Adrenal gland (tissue), 12 donors: ENCODE results near the gene PFKP. TPM values are rescaled to one million over a fixed set of nuclear protein-coding genes. Genes with fewer than 3 reads are reported as not detected.
A peak's percentile ranks its signal among the peaks of the same experiment; 100 is the strongest.

Source experiments
- DNase-seq, 7 donors: peaks; one replicate each; pipeline ENCODE4 v3.0.0-alpha.2; 2019 to 2020
- H3K27ac ChIP-seq, 5 donors: fragments of 200-600 bp; sonication (generic) in 4 of 5; 1 replicate in 3 of 5; 2 replicates in 2 of 5; pipeline versions ENCODE4 v1.5.1 to v1.8.0; 2016 to 2020; ENCODE audit warnings: mild to moderate bottlenecking in 1 of 5
- H3K27me3 ChIP-seq: fragments of 200-600 bp; 2 replicates; pipeline ENCODE4 v1.8.0; 2021
- H3K36me3 ChIP-seq, 2 donors: fragments of 200-600 bp; replicated peaks in 1 of 2; 1 replicate in 1 of 2; 2 replicates in 1 of 2; pipeline versions ENCODE4 v1.5.1 to v1.8.0; 2018 to 2022
- H3K4me1 ChIP-seq, 2 donors: fragments of 200-600 bp; replicated peaks in 1 of 2; 1 replicate in 1 of 2; 2 replicates in 1 of 2; pipeline versions ENCODE4 v1.5.1 to v1.8.0; 2018 to 2021
- H3K4me3 ChIP-seq, 4 donors: fragments of 200-600 bp; sonication (generic) in 3 of 4; one replicate each; pipeline ENCODE4 v1.5.1; 2016 to 2018
- H3K9me3 ChIP-seq, 3 donors: fragments of 200-600 bp; sonication (generic) in 1 of 3; replicated peaks in 1 of 3; 1 replicate in 2 of 3; 2 replicates in 1 of 3; pipeline versions ENCODE4 v1.5.1 to v1.8.0; 2016 to 2021
- POLR2A ChIP-seq, 2 donors: fragments of 450-650 bp; IDR thresholded peaks; one replicate each; pipeline ENCODE4 v1.6.1; 2017; ENCODE audit warnings: antibody characterized with exemption in 2 of 2, mild to moderate bottlenecking in 2 of 2, moderate library complexity in 1 of 2
- WGBS, 4 donors: extraction: QIAGEN DNeasy Blood & Tissue Kit in 2 of 4; methylation state at CpG; one replicate each; pipeline versions ENCODE4 v1.1.5 to v1.1.7; 2013 to 2017; 5-methylcytosine and 5-hydroxymethylcytosine counted together
- intact Hi-C, 2 donors: fragments of 100-400 bp; cut with DNase I; formaldehyde crosslinking; loops; one replicate each; pipeline versions ENCODE4 v1.14.1 to v1.15.0; 2022 to 2023
- polyA plus RNA-seq, 3 donors: library from polyadenylated mRNA; stranded (reverse); fragments of 200-250 nt in 2 of 3; fragments of 350-450 nt in 1 of 3; fragmentation: Illumina TruSeq in 1 of 3; extraction: RNeasy Lipid Tissue Mini Kit (QIAGEN cat#74804) in 1 of 3; gene quantifications; one replicate each; pipeline ENCODE4 v1.2.3, GENCODE V29; 2013 to 2014
- total RNA-seq, 9 donors: library from RNA; depleted of rRNA in 4 of 9; stranded (reverse); fragments of >200 nt in 4 of 9; fragments of 120-200 nt in 1 of 9; fragmentation: NEBNext Ultra II Directional in 1 of 9; extraction: Animal tissue kit (Norgen Biotek cat#: 25700) in 1 of 9; gene quantifications; one replicate each; pipeline versions ENCODE4 v1.1.0 to v1.2.4, GENCODE V29; 2013 to 2023
- TF ChIP-seq, protein P1 (sequence below), 6 experiments: fragments of 450-650 bp in 4 of 6; fragments of 200-600 bp in 2 of 6; sonication (generic) in 1 of 6; IDR thresholded peaks; 1 replicate in 5 of 6; 2 replicates in 1 of 6; pipeline versions ENCODE4 v1.5.1 to v1.8.0; 2016 to 2021; ENCODE audit warnings: antibody characterized with exemption in 6 of 6, mild to moderate bottlenecking in 2 of 6, moderate library complexity in 1 of 6
- donor health status: healthy with polysubstance abuse.
- donor health status: Bipolar disorder and iron deficiency.
- donor health status: DM: yes; HTN: yes; CAD: no.
- donor health status: DM: no; HTN: no; CAD: no.
- donor health status: DM: no; HTN: no; CAD: no.
- donor health status: DM: yes; HTN: yes; CAD: no.

PFKP gene
- total and polyA plus RNA-seq, 12 donors: 4.6 to 46.6 (median 16.4) TPM

DNA sequence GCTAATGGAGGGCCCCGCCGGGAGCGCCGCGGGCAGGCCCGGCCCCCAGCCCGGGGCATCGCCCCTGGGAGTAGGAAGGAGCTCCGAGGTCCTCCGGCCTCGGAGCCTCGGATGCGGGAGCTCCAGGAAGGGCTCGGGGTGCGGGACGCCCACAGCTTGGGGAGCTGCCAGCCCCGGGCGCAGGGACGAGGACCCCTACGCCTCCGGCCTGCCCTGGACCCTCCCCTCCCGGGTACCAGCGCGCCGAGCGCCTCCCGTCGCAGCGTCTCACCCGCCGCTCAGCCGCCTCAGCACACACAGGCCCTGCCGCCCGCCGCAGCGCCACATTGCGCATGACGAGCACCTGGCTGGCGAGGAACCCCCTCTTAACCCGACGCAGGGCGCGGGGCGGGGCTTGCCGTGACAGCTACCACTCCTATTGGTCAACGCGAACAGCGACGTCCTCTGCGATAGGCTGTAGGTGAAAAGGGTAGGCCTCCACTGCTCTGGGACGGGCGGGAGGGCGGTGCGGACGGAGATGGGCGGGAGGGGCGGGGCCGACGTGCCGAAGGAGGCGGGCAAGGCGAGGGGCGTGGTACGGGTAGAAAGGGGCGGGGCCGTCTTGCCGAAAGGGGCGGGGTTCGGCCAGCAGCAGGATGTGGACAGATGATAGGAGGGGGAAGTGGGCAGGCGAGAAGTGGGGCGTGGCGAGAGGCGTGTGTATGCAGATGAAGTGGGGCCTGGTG lies 105.3 kb downstream of the PFKP start, which contains the start of gene PITRM1:
TSS of gene PITRM1 (minus strand) at position 337 of the 725 bp plus-strand sequence. CDS start at position 327, 10 bp downstream.
- Histone ChIP-seq H3K27ac (peak within 1 kb of the TSS; percentile 64 to 94 (median 91)), H3K27me3 (no peaks in the 10 kb centered on the region), H3K4me1 (peaks cover 10 to 32% of the 10 kb centered on the region in 2 donors), H3K36me3 (peaks cover 0 to 12% of the 10 kb centered on the region in 2 donors), H3K9me3 (no peaks in the 10 kb centered on the region), H3K4me3 (peak within 1 kb of the TSS; percentile 62 to 90 (median 86))
- intact Hi-C loops: loop anchor here in 1 of 2 donors (10.0 kb wide), 1 partner anchor 238 kb away; no protein-coding TSS in a partner anchor
- DNase-seq: peak; percentile 99 to 100 (median 99)
- WGBS, 4 donors: 0 to 2% (median 1%) methylated on average over 9 to 73 of the region's 73 CpGs
- TF ChIP-seq, protein P1, sequence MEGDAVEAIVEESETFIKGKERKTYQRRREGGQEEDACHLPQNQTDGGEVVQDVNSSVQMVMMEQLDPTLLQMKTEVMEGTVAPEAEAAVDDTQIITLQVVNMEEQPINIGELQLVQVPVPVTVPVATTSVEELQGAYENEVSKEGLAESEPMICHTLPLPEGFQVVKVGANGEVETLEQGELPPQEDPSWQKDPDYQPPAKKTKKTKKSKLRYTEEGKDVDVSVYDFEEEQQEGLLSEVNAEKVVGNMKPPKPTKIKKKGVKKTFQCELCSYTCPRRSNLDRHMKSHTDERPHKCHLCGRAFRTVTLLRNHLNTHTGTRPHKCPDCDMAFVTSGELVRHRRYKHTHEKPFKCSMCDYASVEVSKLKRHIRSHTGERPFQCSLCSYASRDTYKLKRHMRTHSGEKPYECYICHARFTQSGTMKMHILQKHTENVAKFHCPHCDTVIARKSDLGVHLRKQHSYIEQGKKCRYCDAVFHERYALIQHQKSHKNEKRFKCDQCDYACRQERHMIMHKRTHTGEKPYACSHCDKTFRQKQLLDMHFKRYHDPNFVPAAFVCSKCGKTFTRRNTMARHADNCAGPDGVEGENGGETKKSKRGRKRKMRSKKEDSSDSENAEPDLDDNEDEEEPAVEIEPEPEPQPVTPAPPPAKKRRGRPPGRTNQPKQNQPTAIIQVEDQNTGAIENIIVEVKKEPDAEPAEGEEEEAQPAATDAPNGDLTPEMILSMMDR (IDR thresholded peaks at IDR 0.05): no peak
- TF ChIP-seq POLR2A (IDR thresholded peaks at IDR 0.05): peak; percentile 97 to 99

DNA sequence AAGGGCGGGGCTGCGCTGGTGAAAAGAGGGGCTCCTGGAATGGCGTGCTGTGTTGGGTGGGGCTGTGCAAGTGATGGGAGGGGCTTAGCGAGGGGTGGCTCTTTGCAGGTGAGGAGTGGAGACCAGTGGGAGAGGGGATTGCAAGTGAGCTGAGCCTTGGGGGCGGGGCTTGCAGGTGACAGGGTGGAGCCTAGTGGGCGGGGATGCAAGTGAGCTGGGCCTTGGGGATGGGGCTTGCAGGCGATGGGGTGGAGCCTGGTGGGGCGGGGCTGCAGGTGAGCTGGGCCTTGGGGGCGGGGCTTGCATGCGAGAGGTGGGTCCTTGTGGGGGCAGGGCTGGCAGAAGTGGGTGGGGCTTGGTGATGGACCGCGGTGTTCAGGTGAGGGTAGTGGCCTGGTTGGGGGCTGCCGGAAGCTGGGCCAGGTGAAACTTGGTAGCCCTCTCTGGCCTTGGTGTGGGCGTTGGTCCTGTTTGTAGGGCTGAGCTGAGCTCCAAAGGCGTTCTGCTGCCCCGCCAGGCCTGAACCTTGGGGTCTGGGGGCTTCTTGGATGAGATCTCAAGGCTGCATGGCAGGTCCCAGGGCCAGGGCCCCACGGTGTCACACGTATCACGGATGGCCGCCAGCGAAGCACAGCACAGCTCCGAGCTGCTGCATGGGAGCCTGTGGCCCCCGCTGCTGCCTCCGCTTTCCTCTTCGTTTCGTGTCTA lies 106.0 kb downstream of the PFKP start:
- TF ChIP-seq, protein P1 (IDR thresholded peaks at IDR 0.05): no peak
- TF ChIP-seq POLR2A (IDR thresholded peaks at IDR 0.05): no peak
- Histone ChIP-seq H3K27ac (peak overlapping the region in 1 of 5 donors; percentile 13), H3K9me3 (no peaks in the 10 kb centered on the region), H3K4me1 (peaks cover 10 to 27% of the 10 kb centered on the region in 2 donors), H3K4me3 (peak overlapping the region in 1 of 4 donors; percentile 40), H3K27me3 (no peaks in the 10 kb centered on the region), H3K36me3 (peaks cover 0 to 10% of the 10 kb centered on the region in 2 donors)
- intact Hi-C loops: loop anchor here in 1 of 2 donors (10.0 kb wide), 1 partner anchor 239 kb away; no protein-coding TSS in a partner anchor
- 4 to 42% (median 38%) methylated on average over 7 to 26 of the region's 26 CpGs for WGBS, 4 donors
- peak in 1 of 7 donors; percentile 43 for DNase-seq

- Histone ChIP-seq H3K27ac (no peak overlapping the region), H3K4me3 (no peak overlapping the region), H3K27me3 (no peaks in the 10 kb centered on the region), H3K9me3 (no peaks in the 10 kb centered on the region), H3K36me3 (no peaks in the 10 kb centered on the region), H3K4me1 (no peaks in the 10 kb centered on the region)
- intact Hi-C loops: loop anchor here in 1 of 2 donors (10.0 kb wide), 1 partner anchor 243 kb away; no protein-coding TSS in a partner anchor
- WGBS, 4 donors: 76 to 84% (median 78%) methylated on average over 5 of the region's 5 CpGs
- TF ChIP-seq, protein P1 (IDR thresholded peaks at IDR 0.05): no peak
- DNase-seq: no peak
Measured at GRCh38 chr10:3178042-3178441, 110.7 kb downstream of the PFKP start.

DNA sequence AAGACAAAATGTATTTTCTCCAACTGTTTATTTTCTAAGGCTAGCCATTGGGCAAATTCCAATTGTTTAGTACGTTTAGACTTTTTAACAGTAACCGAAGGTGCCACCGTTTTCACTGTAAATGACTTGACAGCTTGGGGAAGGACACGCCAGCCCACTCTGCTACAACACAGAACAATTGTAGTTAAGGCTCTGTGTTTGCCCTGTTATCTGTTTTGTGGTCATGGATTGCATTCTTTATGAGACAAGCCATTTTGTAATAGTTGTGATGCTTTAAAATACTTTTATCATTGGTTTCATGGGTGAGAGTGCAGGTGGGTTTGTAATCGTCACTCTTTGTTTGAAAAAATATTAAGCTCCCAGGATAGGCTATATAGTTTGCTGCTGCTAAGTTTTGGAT lies 111.8 kb downstream of the PFKP start:
- intact Hi-C loops: loop anchor here in 1 of 2 donors (10.0 kb wide), 1 partner anchor 244 kb away; no protein-coding TSS in a partner anchor
- Histone ChIP-seq H3K27ac (no peak overlapping the region), H3K4me1 (no peaks in the 10 kb centered on the region), H3K36me3 (no peaks in the 10 kb centered on the region), H3K9me3 (no peaks in the 10 kb centered on the region), H3K4me3 (no peak overlapping the region), H3K27me3 (no peaks in the 10 kb centered on the region)
- no peak for DNase-seq
- 85 to 87% (median 87%) methylated on average over 5 of the region's 5 CpGs for WGBS, 4 donors
- no peak for TF ChIP-seq POLR2A (IDR thresholded peaks at IDR 0.05)
- TF ChIP-seq, protein P1 (IDR thresholded peaks at IDR 0.05): no peak
